WTC11 (cell line): ENCODE measurements around the gene MRPL14. TPM values are rescaled to one million over a fixed set of nuclear protein-coding genes. Genes with fewer than 3 reads are reported as not detected.

Source experiments
- ATAC-seq: fragments of 200-7000 bp; cut with Tn5 transposase; 2 replicates; pipeline ENCODE4 v1.10.0; 2021; ENCODE audit warnings: mild to moderate bottlenecking, moderate library complexity
- CTCF ChIA-PET: fragments of 300-600 bp; sonication (Branson Sonifier 250); formaldehyde crosslinking; loops from one replicate; lab custom pipeline; 2021; ENCODE audit warnings: antibody characterized with exemption; lab: Charles Lee
- POLR2A ChIA-PET: fragments of 350-600 bp; sonication (Branson Sonifier 250); formaldehyde crosslinking; loops from one replicate; lab custom pipeline; 2021; ENCODE audit warnings: antibody characterized with exemption; lab: Charles Lee
- DNase-seq: peaks from one replicate; pipeline ENCODE4 v3.0.0; 2021; ENCODE audit warnings: low spot score
- H3K27ac Mint-ChIP-seq: 2 replicates; pipeline ENCODE4 v1.8.0; 2021; ENCODE audit warnings: mixed read lengths
- H3K27me3 Mint-ChIP-seq: 2 replicates; pipeline ENCODE4 v1.8.0; 2021; ENCODE audit warnings: low read depth, mild to moderate bottlenecking, moderate library complexity, mixed read lengths
- H3K36me3 Mint-ChIP-seq: 2 replicates; pipeline ENCODE4 v1.8.0; 2021; ENCODE audit warnings: mixed read lengths
- H3K4me1 Mint-ChIP-seq: 2 replicates; pipeline ENCODE4 v1.8.0; 2022; ENCODE audit warnings: mixed read lengths
- H3K4me3 Mint-ChIP-seq: 2 replicates; pipeline ENCODE4 v1.8.0; 2021; ENCODE audit warnings: mild to moderate bottlenecking, moderate library complexity, mixed read lengths
- H3K9me3 Mint-ChIP-seq: 2 replicates; pipeline ENCODE4 v1.8.0; 2021; ENCODE audit warnings: mixed read lengths
- CDX4 ChIP-seq: fragments of 250-450 bp; sonication (Bioruptor Pico); IDR thresholded peaks from 2 replicates; pipeline ENCODE4 v1.9.0; 2021; ENCODE audit warnings: moderate library complexity, mild to moderate bottlenecking, inconsistent platforms, borderline replicate concordance
- E2F1 ChIP-seq: sonication (generic); formaldehyde crosslinking; IDR thresholded peaks from 2 replicates; pipeline ENCODE4 v1.8.0; 2022; ENCODE audit warnings: mild to moderate bottlenecking, missing genetic modification reagents
- ELF4 ChIP-seq: sonication (generic); formaldehyde crosslinking; IDR thresholded peaks from 2 replicates; pipeline ENCODE4 v1.8.1; 2022; ENCODE audit warnings: low read depth, mild to moderate bottlenecking, moderate library complexity, missing genetic modification reagents
- ETV6 ChIP-seq: sonication (generic); formaldehyde crosslinking; IDR thresholded peaks from 2 replicates; pipeline ENCODE4 v1.8.1; 2022; ENCODE audit warnings: mild to moderate bottlenecking, missing genetic modification reagents
- FOXJ3 ChIP-seq: sonication (generic); formaldehyde crosslinking; IDR thresholded peaks from 2 replicates; pipeline ENCODE4 v1.9.0; 2021; ENCODE audit warnings: missing genetic modification reagents, mild to moderate bottlenecking, borderline replicate concordance
- FOXP1 ChIP-seq: sonication (generic); formaldehyde crosslinking; IDR thresholded peaks from 2 replicates; pipeline ENCODE4 v1.8.0; 2022; ENCODE audit warnings: missing genetic modification reagents, mild to moderate bottlenecking, moderate library complexity, borderline replicate concordance
- GRHL2 ChIP-seq: fragments of 250-450 bp; sonication (Bioruptor Pico); IDR thresholded peaks from 2 replicates; pipeline ENCODE4 v1.8.0; 2022; ENCODE audit warnings: mild to moderate bottlenecking, moderate library complexity; ENCODE audit not compliant: insufficient replicate concordance, severe bottlenecking
- GTF2I ChIP-seq: fragments of 250-450 bp; sonication (Bioruptor Pico); conservative IDR thresholded peaks from 2 replicates; pipeline ENCODE4 v1.4.0; 2021; ENCODE audit warnings: mild to moderate bottlenecking
- HMGA2 ChIP-seq: fragments of 250-450 bp; sonication (Bioruptor Pico); IDR thresholded peaks from 2 replicates; pipeline ENCODE4 v1.4.0; 2021; ENCODE audit warnings: mild to moderate bottlenecking, moderate library complexity
- IRF2 ChIP-seq: sonication (generic); formaldehyde crosslinking; IDR thresholded peaks from 2 replicates; pipeline ENCODE4 v1.8.0; 2022; ENCODE audit warnings: low read depth, missing genetic modification reagents, borderline replicate concordance
- JUN ChIP-seq: sonication (generic); formaldehyde crosslinking; IDR thresholded peaks from 2 replicates; pipeline ENCODE4 v1.8.0; 2023; ENCODE audit warnings: mild to moderate bottlenecking, missing genetic modification reagents
- MLX ChIP-seq: sonication (generic); formaldehyde crosslinking; IDR thresholded peaks from 2 replicates; pipeline ENCODE4 v1.8.1; 2023; ENCODE audit warnings: mild to moderate bottlenecking, missing genetic modification reagents, moderate library complexity
- MYBL2 ChIP-seq: sonication (generic); formaldehyde crosslinking; IDR thresholded peaks from 2 replicates; pipeline ENCODE4 v1.8.1; 2023; ENCODE audit warnings: mild to moderate bottlenecking, moderate library complexity, missing genetic modification reagents
- NR2C2 ChIP-seq: sonication (generic); formaldehyde crosslinking; IDR thresholded peaks from 2 replicates; pipeline ENCODE4 v1.8.0; 2022; ENCODE audit warnings: mild to moderate bottlenecking, missing genetic modification reagents
- NR3C1 ChIP-seq: sonication (generic); formaldehyde crosslinking; conservative IDR thresholded peaks from 2 replicates; pipeline ENCODE4 v1.8.1; 2023; ENCODE audit warnings: low read depth, mild to moderate bottlenecking, missing genetic modification reagents
- RELA ChIP-seq: sonication (generic); formaldehyde crosslinking; IDR thresholded peaks from 2 replicates; pipeline ENCODE4 v1.8.1; 2022; ENCODE audit warnings: missing genetic modification reagents, mild to moderate bottlenecking, borderline replicate concordance
- SP1 ChIP-seq: sonication (generic); formaldehyde crosslinking; conservative IDR thresholded peaks from 2 replicates; pipeline ENCODE4 v1.8.1; 2022; ENCODE audit warnings: missing genetic modification reagents
- TCF7 ChIP-seq: sonication (generic); formaldehyde crosslinking; IDR thresholded peaks from 2 replicates; pipeline ENCODE4 v1.8.0; 2022; ENCODE audit warnings: mild to moderate bottlenecking, low read depth, missing genetic modification reagents, moderate library complexity
- TEAD1 ChIP-seq: sonication (generic); formaldehyde crosslinking; IDR thresholded peaks from 2 replicates; pipeline ENCODE4 v1.8.0; 2022; ENCODE audit warnings: mild to moderate bottlenecking, missing genetic modification reagents
- TP53 ChIP-seq: sonication (generic); formaldehyde crosslinking; IDR thresholded peaks from 2 replicates; pipeline ENCODE4 v1.8.1; 2023; ENCODE audit warnings: mild to moderate bottlenecking, missing genetic modification reagents
- ZBTB43 ChIP-seq: sonication (generic); formaldehyde crosslinking; IDR thresholded peaks from 2 replicates; pipeline ENCODE4 v1.8.1; 2023; ENCODE audit warnings: mild to moderate bottlenecking, missing genetic modification reagents
- ZMAT4 ChIP-seq: fragments of 250-450 bp; sonication (Bioruptor Pico); IDR thresholded peaks from 2 replicates; pipeline ENCODE4 v1.9.0; 2021; ENCODE audit warnings: mild to moderate bottlenecking
- ZNF232 ChIP-seq: sonication (generic); formaldehyde crosslinking; IDR thresholded peaks from 2 replicates; pipeline ENCODE4 v1.8.0; 2022; ENCODE audit warnings: mild to moderate bottlenecking, missing genetic modification reagents
- ZNF317 ChIP-seq: sonication (generic); formaldehyde crosslinking; IDR thresholded peaks from 2 replicates; pipeline ENCODE4 v1.8.1; 2023; ENCODE audit warnings: low read depth, mild to moderate bottlenecking, moderate library complexity, missing genetic modification reagents, borderline replicate concordance
- ZNF396 ChIP-seq: fragments of 250-450 bp; sonication (Bioruptor Pico); IDR thresholded peaks from 2 replicates; pipeline ENCODE4 v1.8.0; 2021; ENCODE audit warnings: mild to moderate bottlenecking, moderate library complexity, borderline replicate concordance
- total RNA-seq: library from RNA; stranded (reverse); gene quantifications from 3 replicates; pipeline ENCODE4 v1.2.3, GENCODE V29; 2021

The MRPL14 gene
- total RNA-seq, 1 experiment from 2014 or later = 74.2 TPM

- TF ChIP-seq NR3C1 (CRISPR knock-in tag) (no peak), ZNF232 (CRISPR knock-in tag) (no peak), CDX4 (CRISPR knock-in tag) (no peak), ELF4 (no peak), GRHL2 (CRISPR knock-in tag) (no peak), E2F1 (CRISPR knock-in tag) (no peak), JUN (CRISPR knock-in tag) (no peak)
Measured at GRCh38 chr6:44093750-44094402, 33.4 kb downstream of the MRPL14 start (continued).

- TF ChIP-seq FOXJ3 = no peak
- no peak for TF ChIP-seq TEAD1 (CRISPR knock-in tag)
- TF ChIP-seq GTF2I (CRISPR knock-in tag) = no peak
- TF ChIP-seq NR2C2 (CRISPR knock-in tag) = no peak
- no peak for TF ChIP-seq ZMAT4 (CRISPR knock-in tag)
- no peak for TF ChIP-seq SP1 (CRISPR knock-in tag)
- no peak for TF ChIP-seq ETV6
- TF ChIP-seq MLX (CRISPR knock-in tag) = no peak
- no peak for TF ChIP-seq ZNF317 (CRISPR knock-in tag)
- no peak for TF ChIP-seq ZBTB43 (CRISPR knock-in tag)
- no peak for TF ChIP-seq RELA
- no peak for TF ChIP-seq IRF2
- TF ChIP-seq FOXP1 (CRISPR knock-in tag) = no peak
- no peak for TF ChIP-seq TCF7 (CRISPR knock-in tag)
- TF ChIP-seq HMGA2 (CRISPR knock-in tag) = no peak
- TF ChIP-seq TP53 = no peak
- no peak for TF ChIP-seq ZNF396 (CRISPR knock-in tag)
- no peak for TF ChIP-seq MYBL2
- ChIA-PET POLR2A (interaction anchor here (0.7 kb wide), 1 partner anchor 601 kb away, joined by 4 read pairs; no protein-coding TSS in a partner anchor), CTCF (interaction anchor here (0.6 to 3.7 kb wide), 2 partner anchors 14 to 76 kb away, joined by 3 to 12 read pairs; no protein-coding TSS in a partner anchor)
- H3K4me3 Mint-ChIP-seq = no peak overlapping the region
- H3K27ac Mint-ChIP-seq = no peak overlapping the region
- no peaks in the 10 kb centered on the region for H3K9me3 Mint-ChIP-seq
- ATAC-seq (no peak), DNase-seq (no peak)
- peaks cover 4% of the 10 kb centered on the region; the same call in 1 of the 2 replicates for H3K36me3 Mint-ChIP-seq
- no peaks in the 10 kb centered on the region; the same call in 1 of the 2 replicates for H3K27me3 Mint-ChIP-seq
- H3K4me1 Mint-ChIP-seq = no peaks in the 10 kb centered on the region
Measured at GRCh38 chr6:44093066-44093465, 34.2 kb downstream of the MRPL14 start.
